DLD1 (cell line): ENCODE measurements around the gene COL20A1.

Experiments used
- in situ Hi-C: cut with HindIII; loops from 2 replicates; pipeline ENCODE4 v1.10.0; 2017; ENCODE audit warnings: low sequenced_read_pairs

Gene COL20A1

DNA sequence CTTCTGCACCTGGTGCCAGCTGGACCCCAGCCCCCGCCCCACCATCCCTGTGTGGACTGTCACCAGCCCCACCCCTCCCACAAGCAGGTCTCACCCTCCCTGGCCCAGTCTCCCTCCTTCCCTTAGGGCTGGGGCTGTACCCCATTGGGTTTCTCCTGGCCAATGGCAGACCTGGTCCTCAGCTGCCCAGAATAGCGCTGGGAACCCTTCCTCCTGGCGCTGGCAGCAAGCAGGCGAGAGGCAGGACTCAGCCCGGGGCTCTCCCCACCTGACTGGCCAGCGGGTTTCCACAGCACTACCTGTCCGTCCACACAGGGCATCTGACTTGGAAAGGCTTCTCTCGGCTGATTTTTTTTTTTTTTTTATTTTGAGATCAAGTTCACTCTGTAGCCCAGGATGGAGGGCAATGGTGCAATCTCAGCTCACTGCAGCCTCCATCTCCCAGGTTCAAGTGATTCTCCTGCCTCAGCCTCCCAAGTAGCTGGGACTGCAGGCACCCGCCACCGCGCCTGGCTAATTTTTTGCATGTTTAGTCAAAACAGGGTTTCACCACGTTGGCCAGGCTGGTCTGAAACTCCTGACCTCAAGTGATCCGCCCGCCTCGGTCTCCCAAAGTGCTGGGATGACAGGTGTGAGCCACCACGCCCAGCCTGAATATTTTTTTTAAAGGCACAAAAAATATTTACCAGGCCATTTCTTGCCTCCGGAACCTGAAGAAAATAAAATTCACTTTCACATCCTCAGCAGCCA lies 89.7 kb downstream of the COL20A1 start:
- in situ Hi-C loops, result loop anchor here (25.0 kb wide), 1 partner anchor 95 kb away; the partner anchor contains the start of gene COL20A1

DNA sequence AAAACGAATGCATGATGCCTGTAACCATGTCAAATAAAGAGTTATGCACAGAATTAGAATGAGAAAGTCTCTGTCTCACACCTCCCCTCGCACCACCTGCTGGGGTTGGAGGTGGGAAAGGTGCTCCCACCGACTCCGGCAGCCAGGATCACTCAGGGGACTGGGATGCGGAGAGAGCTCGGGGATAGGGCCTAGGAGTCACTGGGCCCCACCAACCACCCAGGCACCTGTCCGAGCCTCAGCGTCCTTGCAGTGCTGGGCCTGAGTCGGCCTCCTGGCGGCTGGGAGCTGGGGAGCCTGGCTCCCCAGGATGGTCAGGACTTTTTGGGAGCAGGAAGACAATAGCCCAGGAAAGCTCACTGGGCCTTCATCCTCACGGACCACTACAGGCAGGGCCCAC lies 90.6 kb downstream of the COL20A1 start:
- in situ Hi-C loops, result loop anchor here (25.0 kb wide), 1 partner anchor 96 kb away; the partner anchor contains the start of gene COL20A1

DNA sequence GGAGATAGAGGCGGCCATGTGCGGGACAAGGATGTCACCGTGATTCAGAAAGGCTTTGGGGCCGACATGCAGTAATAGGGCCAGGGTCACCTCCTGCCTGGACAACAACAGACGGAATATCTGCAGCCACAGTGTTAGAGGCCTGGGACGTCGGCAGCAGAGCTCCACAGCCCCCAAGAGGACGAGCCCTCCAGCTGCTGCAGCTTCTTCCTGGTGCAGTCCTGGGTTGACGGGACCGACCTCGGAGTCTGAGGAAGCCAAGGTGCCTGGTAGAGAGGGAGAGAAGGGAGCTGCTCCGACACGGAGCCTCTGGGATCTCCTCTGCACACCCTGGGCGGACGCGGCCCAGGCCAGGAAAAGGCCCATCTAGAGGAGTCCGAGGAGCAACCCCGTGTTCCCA lies 91.3 kb downstream of the COL20A1 start:
- in situ Hi-C loops, result loop anchor here (25.0 kb wide), 1 partner anchor 97 kb away; the partner anchor contains the start of gene COL20A1
